GM21390 (cell line): ENCODE measurements around the gene PLOD2.
A peak's percentile ranks its signal among the peaks of the same experiment; 100 is the strongest.

ENCODE experiments used
- ATAC-seq: cut with Tn5 transposase; IDR thresholded peaks from one replicate; pipeline ENCODE4 v1.9.1; 2021; ENCODE audit not compliant: unreplicated experiment

The PLOD2 gene

DNA sequence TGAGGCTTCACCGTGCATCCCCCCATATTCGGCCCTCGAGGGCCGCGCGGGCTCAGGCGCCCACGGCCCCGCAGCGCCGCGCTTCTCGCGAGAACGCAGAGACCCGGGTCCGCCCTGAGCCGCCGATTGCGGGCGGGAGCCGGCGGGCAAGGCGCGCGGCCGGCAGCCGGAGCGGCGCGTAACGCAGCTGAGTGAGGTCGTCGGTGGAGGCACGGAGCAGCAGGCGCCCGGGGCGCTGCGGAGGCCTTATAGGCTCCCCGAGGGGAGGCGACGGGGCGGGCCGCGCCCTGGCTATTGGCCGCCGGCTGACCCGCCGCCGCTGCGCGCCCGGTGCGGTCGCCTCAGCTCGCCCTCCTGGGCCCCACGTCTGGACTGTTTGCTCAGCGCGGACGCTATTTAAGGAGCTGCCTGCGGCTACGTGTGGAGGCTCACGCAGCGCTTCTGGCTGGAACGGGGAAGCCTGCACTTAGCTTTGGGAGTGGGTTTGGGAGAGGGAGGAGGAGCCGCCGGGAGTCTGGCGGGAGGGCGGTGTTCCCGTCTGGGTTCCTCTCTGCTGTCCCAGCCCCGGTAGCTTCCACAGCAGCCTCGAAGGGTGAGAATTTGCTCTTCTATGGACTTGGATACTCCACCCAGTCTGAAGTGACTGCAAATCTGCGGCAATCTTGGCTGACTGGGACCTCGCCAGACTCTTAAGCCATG, at the start of gene PLOD2:
Gene PLOD2, minus strand, starts transcription at position 221 of the 699 bp plus-strand sequence. Its CDS starts 195 bp downstream, at position 26.
- peak; percentile 55 for ATAC-seq

DNA sequence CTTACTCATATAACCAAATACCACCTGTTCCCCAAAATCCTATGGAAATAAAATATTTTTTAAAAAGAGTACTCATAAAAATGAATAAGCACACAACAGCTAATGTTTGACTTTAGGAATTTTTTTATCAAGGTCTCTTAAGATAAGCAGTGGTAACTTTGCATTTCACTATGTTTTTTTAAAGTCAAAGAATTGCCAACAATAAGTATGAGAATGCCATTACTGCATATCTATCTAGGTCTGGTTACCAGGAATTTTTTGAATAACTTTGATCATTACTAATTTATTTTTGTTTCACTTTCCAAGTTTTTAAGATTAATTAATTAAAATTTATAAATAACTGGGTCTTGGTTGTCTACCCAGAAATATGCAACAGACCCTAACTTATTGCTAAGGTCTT, 48.4 kb upstream of the PLOD2 start:
- ATAC-seq = no peak

DNA sequence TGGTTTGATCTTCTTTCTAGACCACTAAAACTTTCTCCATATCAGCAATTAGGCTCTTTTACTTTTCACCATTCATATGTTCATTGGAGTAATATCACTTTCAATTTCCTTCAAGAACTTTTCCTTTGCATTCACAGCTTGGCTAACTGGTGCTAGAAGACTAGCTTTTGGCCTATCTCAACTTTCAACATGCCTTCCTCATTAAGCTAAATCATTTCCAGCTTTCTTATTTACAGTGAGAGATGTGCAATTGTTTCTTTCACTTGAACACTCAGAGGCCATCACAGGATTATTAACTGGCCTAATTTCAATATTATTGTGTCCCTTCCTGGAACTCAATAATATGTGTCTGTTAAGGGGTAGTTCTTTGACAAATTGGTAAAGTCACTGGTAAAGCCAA, 42.8 kb upstream of the PLOD2 start:
- no peak for ATAC-seq

DNA sequence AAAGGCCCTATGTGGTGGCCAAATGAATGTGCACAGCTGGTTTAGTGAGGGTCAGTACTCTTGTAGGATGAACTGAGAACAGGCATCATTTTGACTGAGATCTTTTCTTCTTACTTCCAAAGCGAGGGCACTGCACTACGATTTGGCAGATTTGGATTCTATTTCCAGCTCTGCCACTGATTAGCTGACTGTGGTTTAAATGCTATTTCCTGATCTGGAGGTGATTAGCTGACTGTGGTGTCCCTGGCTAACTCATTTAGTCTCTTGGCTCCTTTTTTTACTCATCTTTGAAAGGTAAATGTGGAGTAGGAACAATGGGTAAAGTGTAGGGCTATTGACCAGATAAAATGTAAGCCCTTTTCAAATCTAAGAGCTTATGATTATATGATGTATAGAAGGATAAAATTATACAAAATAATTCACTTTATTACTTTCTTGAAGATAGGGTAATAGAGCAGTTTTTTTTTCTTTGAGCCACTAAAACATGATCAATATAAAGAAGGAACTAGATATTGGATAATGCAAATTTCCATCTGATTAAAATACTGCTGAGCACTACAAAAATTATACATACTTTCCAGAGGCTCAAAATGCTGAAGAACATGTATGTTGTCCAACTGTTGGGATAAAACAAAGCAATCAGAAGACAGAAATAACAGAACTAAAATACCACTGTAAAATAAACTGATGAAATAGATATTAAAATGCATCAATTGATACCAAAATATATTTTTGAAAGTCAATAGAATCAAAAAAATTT, 39.7 kb upstream of the PLOD2 start:
- ATAC-seq = no peak

DNA sequence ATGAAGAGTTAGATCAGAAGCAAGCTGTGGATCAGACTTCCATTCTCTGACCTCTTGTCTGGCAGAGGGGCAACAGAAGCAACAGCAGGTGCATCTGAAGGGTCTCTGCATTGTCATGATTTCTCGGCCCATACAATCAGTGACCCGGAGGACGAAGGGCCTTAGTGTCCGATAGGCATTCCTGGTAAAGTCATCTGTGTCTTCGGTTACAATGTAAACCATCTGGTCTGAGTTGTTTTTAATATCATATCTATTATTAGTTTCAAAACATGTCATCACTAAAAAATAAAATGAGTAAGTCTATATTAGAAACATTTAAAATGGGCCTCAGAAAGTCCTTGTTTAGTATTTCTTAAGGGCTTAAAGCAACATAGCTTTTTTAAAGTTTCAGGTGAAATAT, 38.8 kb upstream of the PLOD2 start:
- ATAC-seq = no peak

DNA sequence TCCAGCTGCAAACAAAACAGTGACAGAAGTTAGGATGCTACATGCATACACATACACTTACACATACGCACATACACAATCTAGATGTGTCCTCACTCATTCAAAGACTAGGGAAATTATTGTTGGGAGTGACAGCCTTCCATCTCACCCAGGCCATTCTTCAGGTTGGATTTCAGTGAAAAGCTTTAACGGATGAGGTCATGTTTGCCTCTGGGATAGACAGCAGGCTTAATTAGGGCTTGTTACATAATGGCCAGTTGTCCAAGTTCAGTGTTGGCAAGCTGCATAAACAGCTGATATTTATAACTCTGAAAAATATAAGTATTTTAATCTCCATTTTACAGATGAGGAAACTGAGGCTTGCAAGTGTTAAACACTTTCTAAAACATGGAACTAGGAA, 35.8 kb upstream of the PLOD2 start:
- ATAC-seq = no peak

DNA sequence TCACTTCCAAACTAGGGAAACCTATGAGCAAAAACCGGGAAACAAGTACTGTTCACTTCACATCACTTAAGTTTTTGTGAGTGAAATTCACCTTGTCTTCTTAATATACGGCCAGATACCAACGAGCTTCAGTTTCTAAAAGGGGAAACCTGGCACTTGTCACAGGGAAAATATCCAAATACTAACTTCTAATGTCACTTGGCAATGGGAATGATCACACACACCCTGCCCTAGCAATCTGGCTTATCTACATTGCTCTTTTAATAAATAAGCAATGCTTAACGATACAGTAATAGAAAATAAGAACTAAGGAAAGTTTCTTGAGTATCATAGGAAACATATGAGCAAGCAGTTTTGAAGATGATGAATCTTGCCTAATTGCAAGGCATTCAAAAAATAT, 34.6 kb upstream of the PLOD2 start:
- ATAC-seq = no peak

DNA sequence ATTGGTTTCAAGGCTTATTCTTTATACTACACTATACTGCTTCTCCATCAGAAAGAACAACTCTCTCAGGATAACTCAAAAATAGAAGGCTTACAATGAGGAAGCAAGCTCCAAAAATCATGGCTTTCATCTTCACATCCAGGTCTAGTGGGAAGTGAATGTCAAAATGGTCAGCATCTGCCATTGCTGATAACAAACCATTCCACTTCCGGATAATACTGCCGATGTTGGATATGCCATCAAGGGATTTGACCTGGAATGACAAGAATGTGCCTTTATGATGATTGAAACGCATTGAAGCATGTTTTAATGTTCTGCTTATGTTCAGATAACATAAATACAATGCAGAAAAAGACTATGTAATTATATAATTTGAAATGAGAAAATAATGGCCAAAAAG, 34.0 kb upstream of the PLOD2 start:
- ATAC-seq = no peak

DNA sequence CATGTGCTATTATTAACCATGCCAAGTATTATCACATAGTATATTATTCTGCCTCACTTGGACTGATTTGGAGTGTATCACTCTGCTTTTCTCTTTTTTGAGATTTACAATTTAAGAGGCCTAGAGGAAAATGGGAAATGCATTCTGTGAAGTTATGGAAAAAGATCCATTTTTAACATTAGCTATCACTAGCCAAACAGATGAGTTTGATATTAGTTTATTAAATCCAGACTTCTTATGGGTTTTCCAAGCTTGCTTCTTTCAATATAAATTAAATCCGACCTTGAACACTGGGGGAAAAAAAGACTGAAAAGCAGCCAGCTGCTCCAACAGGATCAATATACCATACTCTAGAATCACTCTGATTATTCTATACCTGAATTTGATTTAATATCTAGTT, 30.1 kb upstream of the PLOD2 start:
- ATAC-seq = no peak

DNA sequence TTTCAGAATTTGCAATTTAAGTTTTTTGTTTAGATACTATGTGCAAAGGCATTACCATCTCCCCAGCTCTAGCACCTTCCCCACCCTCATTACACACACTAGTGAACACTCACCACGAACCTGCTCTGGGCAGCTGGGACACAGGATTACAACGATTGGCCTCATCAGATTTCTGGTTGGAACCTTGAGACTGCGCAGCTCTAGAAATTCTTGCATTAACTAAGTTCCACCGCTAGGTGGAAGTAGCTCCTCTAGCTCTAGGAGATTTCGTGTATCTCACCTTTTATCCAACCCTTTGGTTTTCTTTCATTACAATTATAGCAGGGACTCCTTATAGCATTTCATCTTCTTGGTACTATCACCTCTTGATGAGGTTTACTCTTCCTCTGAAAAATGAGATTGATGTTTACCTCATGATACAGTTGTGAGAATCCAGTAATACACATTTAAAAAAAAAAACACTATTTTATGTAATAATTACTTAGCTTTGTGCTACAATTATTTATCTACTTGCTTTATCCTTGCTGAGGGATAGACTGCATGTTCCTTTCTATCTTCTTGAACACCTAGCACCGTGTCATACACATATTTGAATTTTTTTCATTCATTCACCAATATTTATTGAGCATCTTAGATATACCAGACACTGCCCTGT, 28.7 kb upstream of the PLOD2 start:
- ATAC-seq = peak; percentile 89

DNA sequence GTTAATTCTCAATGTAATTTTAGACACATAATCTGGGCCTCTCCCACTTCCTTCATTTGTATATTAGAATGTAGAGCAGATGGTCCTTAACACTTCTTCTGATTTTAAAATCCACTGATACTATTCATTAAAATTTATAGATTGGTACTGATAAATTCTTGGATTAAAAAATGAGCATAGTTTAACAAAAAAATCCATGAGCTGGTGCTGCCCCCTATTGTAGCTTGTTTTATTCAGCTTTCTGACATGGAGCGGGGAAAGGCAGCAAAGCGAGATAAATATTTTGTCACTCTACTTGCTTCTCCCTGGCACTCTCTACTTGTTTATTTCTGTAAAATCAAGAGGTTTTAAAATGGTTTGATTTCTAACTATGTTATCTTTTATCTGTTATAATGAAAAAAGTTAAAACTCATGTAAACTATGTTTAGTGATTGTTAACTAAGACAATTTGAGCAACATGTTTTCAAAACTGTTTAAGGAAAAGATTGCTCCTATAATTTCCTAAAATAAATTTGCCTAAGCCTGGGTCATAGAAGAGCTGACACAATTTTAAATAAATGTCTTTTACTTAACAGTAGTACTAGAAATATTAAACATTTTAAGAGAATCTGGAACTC, 26.5 kb upstream of the PLOD2 start:
- no peak for ATAC-seq

DNA sequence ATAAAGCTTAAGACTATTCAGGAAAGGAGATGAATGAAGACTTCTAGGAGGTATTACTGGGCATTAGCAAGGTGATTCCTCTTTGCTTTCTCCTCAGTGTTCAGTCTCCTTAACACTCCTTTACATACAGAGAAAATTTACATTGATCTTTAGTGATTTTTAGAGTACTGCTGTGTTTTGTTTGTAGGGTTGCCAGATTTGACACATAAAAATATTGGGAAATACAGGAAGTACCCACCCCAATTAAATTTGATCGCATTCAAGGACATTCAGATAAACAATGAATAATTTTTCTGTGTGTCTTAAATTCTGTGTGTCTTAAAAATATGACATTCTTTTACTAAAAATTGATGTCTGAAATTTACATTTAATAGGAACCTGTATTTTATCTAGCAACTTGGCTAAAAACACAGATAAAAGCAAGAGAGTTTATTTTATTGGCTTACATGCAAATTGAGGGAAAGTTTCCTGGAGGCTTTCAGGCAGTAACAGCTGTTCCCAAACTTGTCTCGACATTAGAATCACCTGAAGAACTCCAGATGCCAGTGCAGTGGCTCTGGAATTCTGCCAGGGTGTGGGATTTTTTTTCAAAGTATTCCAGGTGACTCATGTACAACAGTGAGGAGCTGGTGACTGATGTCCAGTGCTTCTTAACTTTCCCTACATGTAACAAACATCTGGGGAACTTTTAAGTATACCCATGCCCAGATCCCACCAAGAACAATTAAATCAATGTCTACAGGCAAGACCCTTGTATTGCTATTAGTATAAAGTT, 23.4 kb upstream of the PLOD2 start:
- no peak for ATAC-seq

DNA sequence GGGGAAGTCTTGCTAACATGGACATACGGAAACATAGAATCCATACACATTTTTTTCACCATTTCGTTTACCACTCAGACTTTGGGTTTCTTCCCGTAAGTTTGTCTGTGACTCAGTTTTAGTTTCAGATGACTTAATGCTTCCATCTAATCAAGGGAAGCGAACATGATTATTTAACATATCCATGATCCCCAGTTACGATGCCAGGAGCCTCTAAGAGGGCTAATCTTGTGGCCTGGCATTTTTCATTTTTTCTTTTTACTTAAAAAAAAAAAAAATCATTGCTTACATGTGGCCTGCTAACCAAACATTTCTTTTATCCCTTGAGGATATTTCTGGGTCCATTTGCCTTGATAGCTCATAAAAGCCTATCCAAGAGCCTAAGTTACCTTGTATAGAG, 20.2 kb upstream of the PLOD2 start:
- ATAC-seq = no peak

DNA sequence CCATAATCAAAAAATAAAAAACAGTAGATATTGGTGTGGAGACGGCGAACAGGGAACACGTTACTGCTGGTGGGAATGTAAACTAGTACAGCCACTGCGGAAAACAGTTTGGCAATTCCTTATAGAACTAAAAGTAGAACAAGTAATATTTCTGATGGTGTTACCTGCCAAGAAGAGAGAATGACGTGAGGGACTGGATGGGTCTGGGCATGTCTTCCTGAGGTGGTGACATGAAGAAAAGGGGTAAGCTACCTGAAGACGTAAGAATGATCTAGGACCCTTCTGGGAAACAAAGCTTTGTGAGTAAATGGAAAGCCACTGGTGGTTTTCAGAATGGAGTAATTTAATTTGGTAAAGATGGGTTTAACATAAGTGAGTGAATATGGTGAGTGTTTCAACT, 19.4 kb upstream of the PLOD2 start:
- ATAC-seq = no peak

DNA sequence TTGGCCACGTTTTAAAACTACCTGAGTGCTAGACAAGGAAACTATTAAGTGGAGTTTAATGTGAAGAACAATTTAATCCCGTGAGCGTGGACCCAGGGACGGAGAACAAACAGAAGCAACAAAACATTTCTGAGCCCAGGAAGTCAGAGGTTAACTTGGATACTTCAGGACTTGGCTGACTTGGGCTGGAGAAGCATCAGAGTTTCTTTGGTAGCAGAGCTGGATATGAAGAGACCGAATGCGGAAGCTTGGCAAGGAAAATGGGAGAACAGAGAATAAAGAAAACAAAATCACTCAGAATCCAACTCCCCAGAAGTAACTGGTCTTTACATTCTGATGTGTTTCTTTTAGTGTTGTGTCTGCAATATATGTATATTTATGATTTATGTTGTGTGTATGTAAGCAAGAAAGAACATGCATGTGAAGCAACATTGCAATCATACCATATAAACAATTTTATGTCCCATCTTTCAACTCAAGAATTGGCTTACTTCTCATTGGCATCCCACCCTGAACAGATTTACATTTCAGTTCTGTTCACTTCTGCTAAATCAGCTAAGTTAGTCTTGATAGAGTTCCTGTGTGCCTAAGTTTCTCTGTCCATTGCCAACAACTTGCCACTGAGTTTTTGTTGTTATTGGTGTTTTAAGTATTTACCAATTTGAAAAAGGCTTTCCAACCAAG, 17.2 kb upstream of the PLOD2 start:
- ATAC-seq = no peak

DNA sequence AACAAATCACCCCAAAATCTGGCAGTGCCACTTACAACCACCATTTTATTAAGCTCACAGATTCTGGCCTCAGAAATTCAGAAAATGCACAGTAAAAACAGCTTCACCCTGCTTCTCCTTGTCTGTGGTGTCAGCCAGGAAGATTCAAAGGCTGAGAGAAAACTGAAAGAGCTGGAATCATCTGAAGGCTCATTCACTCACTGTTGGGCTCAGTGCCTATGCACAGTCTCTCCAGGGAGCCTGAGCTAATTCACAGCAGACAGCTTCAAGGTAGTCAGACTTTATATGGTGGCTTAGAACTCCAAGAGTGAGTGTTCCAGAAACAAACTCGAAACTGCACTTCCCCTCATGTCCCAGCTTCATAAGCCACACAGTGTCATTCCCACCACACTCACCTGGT, 16.5 kb upstream of the PLOD2 start:
- no peak for ATAC-seq

DNA sequence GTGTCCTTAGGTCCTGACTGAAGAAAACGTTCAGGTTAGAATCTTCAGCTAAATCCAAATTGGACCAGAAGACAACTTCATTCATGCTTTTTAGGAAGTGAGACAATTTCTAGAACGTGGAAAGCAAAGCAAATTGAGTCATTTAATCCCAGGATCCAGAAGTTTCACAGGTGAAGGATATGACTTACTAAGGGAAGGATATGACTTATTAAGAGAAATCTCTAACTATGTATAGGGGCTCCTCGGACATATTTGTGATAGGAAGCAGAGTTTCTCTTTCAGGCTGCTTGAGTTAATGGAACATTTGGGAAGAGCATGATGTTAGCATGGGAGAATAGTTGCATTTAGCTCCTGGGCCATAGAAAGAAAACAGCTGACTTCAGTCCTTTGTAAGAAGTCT, 16.1 kb upstream of the PLOD2 start:
- ATAC-seq = no peak

DNA sequence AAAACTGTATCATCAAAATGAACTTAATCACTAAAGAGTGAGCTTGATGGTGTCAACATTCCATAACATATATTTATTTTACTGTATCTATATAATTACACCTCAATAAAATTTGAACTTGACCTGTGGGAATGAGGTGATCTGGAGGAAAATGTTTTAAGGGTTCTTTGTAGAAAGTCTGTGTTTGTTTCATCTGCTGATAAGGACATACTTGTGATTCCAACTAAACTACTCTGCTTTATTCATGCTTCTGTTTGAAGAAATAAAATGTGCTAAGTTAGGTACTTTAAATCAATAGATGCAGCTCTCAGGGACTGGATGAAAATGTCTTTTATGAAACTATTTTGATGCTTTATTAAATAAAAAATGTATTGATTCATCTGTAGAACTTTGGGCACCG, 11.6 kb upstream of the PLOD2 start:
- no peak for ATAC-seq

DNA sequence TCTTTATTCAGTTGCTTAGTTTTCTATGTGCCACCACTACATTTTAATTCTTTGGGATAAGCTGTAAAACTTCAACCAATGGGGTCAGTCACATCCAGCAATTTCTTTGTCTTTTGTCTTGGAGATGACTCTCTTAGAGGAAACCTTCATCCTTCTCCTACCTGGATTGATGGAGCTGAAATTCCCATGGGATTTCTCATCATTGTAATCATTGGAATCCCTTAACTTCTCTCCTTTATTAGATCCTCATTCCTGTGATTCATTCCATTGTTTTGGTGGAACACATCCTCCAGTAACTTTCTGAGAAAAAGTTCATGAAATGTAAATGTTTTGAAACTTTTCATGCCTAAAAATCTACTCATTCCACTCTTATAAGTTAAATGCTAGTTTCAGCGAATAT, 9.6 kb upstream of the PLOD2 start:
- ATAC-seq = no peak

DNA sequence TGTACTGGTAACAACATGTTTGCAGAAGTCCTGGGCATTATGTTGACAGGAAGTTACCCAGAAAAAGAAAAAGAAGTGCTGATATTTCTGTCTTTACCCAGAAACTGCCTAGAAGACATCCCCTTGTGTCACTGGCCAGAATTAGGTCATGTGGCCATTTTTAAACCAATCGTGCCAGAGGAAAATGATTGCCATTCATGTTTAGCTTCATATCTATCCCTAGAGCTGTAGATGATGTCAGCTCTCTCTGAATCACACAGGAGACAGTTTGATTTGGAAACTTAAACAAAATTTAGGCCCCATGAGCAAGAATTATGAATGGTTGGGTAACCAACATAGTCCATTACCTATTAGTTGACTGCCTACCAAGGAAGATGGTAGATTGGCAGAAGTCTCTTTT, 8.9 kb upstream of the PLOD2 start:
- no peak for ATAC-seq
